HG03378 (cell line): Measurements from ENCODE around the gene GLTP.

Experiments used
- ATAC-seq: cut with Tn5 transposase; IDR thresholded peaks from one replicate; pipeline ENCODE4 v1.9.1; 2021; ENCODE audit warnings: mild to moderate bottlenecking, moderate library complexity; ENCODE audit not compliant: unreplicated experiment

The GLTP gene

GRCh38 chr12:109803678-109804077 lies 76.7 kb downstream of the GLTP start:
- no peak for ATAC-seq

- no peak for ATAC-seq
These were observed 77.5 kb downstream of the GLTP start for GRCh38 chr12:109802828-109803227.
